Skeletal muscle cell (primary cell): Measurements from ENCODE around the gene LEUTX.
"Not testable (repeated sequence)": the region's sequence is repeated elsewhere in the genome, so short reads cannot be mapped to it uniquely, and the experiment has no call there.

Experiments used
- DNase-seq: peaks from one replicate; pipeline ENCODE4 v3.0.0-alpha.2; 2010; ENCODE audit warnings: low read depth
- H3K4me3 ChIP-seq: 2 replicates; pipeline ENCODE4 v1.5.1; 2011; ENCODE audit warnings: low read depth, mild to moderate bottlenecking, control low read depth, low read length, moderate library complexity

LEUTX gene

DNA sequence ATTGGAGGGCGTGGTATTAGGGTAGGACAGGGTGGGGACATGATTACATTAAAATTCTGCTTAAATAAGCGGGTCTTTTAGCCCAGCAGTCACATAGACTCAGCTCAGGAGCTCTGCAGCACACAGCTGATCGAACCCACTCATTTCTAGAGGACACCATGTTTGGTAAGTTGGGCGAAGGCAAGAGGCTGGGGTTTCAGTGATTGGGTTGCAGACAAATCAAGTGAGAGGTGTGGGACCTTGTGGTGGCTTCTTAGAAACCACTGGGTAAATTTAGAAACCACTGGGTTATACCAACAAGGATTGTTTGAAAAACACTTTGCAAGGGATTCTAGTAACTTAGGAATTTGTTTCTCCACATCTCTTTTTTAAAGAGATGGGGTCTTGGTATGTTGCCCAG lies at the start of gene LEUTX:
Gene LEUTX (plus strand): TSS at position 92 of the 400 bp plus-strand sequence. CDS start 67 bp downstream, at position 159.
- no peak within 1 kb of the TSS for H3K4me3 ChIP-seq
- no peak for DNase-seq

GRCh38 chr19:39729594-39729993 lies 49.1 kb upstream of the LEUTX start:
- DNase-seq: no peak
- H3K4me3 ChIP-seq: no peak overlapping the region

- no peak for DNase-seq
- no peak overlapping the region for H3K4me3 ChIP-seq
Observed at GRCh38 chr19:39731685-39732084, 47.0 kb upstream of the LEUTX start.

- DNase-seq: no peak
- H3K4me3 ChIP-seq: no peak overlapping the region
Observed at GRCh38 chr19:39733841-39734240, 44.8 kb upstream of the LEUTX start.

- no peak overlapping the region for H3K4me3 ChIP-seq
- DNase-seq: no peak
Observed at GRCh38 chr19:39735688-39736087, 43.0 kb upstream of the LEUTX start.

GRCh38 chr19:39736088-39736487 lies 42.6 kb upstream of the LEUTX start:
- no peak for DNase-seq
- no peak overlapping the region for H3K4me3 ChIP-seq

DNA sequence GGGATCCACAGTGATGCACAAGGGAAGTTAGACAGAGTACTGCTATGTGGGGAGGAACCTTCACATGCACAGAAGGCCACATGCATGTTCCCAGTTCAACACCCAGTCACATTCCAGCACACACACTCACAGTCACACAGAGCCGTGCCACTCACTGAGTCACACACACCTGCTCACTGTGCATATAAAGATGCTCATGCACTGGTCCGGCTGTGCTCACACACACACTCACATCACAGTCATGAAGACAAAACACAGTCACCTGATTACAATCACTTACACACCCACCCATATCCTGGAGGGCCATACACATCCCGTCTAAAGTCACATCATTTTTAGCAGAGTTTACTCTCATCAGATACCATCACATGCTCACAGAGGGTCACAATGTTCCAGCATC lies 41.3 kb upstream of the LEUTX start:
- no peak for DNase-seq
- H3K4me3 ChIP-seq: no peak overlapping the region

DNA sequence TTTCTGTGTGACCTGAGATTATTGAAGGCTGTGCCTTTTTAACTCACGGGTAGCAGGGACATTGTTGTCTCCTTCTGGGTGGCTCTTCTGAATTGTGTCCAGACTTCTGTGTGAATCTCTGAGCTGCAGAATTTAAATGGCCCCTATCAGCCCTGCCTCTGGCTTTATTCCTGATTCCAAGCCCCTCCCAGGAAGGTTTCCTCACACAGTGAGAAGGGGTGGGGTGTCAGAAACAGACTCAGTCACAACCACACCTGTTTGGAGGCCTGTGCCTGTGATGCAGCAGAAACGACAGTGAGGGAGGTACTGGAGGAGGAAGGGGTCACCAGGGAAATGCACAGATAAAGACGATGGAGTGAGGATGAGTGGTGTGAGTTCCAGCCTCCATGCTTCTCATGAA lies 40.8 kb upstream of the LEUTX start, which contains the start of gene CLC:
Gene CLC (minus strand): TSS at position 139 of the 400 bp plus-strand sequence. CDS start 77 bp downstream, at position 62.
- no peak within 1 kb of the TSS for H3K4me3 ChIP-seq
- no peak for DNase-seq

DNA sequence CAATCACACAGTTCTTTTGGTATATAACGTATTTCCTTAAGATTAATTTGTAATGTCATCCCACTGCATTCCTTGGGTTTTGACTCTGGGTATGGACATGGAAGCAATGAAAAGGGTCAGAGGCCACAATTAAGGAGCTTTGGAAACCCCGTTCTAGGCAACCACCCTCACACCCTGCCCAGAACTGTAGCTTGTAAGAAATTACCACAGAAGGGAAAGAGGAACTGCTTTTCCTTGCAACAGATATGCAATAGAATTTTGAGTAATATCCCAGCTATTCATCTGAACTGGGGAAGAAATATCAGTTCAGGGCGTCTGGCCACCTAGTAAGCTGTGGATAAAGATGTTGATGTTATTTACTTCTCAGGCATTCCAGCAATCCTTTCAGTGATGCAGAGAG lies 39.8 kb upstream of the LEUTX start:
- no peak overlapping the region for H3K4me3 ChIP-seq
- no peak for DNase-seq

DNA sequence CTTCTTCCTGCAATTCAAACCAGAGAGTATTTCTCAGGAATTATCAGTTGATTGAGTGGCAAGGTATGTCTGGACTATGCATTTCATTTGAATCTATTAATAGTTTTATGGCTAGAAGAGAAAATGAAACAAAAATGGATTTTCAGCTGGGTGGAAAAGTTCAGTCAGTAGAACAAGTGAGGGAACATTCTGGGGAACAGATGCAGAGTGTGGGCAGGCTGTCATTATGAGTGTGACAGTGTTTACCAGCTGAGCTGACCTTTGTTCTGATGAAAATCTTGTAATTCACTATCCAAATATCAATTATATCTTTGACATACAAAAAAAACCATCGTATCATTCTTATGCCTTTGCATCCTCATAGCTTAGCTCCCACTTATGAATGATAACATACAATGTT lies 38.3 kb upstream of the LEUTX start:
- no peak overlapping the region for H3K4me3 ChIP-seq
- DNase-seq: no peak

- no peak for DNase-seq
Observed at GRCh38 chr19:39745643-39746042, 33.0 kb upstream of the LEUTX start.

DNA sequence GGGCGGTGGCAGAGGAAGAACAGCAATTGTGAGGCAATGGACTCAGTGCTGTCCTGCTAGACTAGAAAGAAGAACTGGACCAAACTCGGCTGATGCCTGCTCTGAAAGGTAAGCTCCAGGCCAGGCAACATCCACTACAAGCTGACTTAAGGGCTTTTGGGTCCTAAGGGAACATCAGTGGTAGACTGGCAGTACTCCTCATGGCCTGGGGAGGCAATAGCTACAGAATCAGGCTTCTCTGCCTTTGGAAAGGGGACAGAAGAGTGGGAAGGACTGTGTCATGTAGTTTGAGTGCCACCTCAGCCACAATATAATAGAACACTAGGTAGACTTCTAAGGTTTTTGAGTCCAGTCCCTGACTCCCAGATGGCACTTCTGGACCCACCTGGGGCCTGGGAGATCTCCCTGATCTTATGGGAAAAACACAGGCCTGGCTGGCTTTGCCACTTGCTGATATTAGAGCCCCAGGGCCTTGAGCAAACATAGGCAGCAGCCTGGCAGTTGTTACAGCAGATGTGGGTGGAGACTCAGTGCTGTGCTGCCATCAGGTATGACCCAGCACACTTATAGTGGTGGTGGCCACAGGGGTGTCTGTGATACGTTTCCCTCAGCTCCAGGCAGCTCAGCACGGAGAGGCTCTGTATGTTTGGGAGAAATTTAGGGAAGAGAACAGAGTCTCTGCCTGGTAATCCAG lies 31.7 kb upstream of the LEUTX start:
- DNase-seq: no peak
- no peak overlapping the region for H3K4me3 ChIP-seq

More at GRCh38 chr19:39745643-39746042, 33.0 kb upstream of the LEUTX start:
- H3K4me3 ChIP-seq: no peak overlapping the region

GRCh38 chr19:39749981-39750380 lies 28.7 kb upstream of the LEUTX start:
- DNase-seq: no peak
- no peak overlapping the region for H3K4me3 ChIP-seq

DNA sequence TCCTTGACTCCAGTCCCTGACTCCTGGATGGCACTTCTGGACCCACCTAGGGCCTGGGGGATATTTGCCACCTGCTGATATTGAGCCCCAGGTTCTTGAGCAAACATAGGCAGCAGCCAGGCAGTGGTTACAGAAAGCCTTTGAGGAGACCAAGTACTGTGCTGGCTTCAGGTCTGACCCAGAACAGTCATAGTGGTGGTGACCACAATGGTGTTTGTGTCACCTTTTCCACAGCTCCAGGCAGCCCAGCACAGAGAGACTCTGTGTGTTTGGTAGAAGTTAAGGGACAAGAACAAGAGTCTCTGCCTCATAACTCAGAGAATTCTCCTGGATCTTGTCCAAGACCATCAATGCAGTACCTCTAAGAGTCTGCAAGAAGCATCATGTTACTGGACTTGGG lies 26.3 kb upstream of the LEUTX start:
- DNase-seq: no peak
- no peak overlapping the region for H3K4me3 ChIP-seq

- no peak for DNase-seq
Observed at GRCh38 chr19:39752795-39753194, 25.9 kb upstream of the LEUTX start.

DNA sequence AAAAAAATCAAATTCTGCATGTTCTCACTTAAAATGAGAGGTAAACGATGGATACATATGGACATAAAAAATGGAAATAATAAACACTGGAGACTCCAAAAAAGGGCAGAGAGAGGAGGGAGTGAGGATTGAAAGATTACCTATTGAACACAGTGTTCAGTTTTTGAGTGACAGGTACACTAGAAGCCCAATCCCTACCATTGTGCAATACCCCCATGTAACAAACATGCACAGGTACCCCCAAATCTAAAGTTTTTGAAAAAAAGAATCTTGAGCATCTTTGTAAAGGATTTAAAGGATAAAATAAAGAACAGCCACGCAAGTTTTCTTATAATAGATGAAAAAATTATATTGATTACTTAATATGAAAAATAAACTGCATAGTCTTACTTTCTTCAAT lies 24.1 kb upstream of the LEUTX start:
- no peak overlapping the region for H3K4me3 ChIP-seq
- DNase-seq: no peak

More at GRCh38 chr19:39752795-39753194, 25.9 kb upstream of the LEUTX start:
- H3K4me3 ChIP-seq: no peak overlapping the region

GRCh38 chr19:39754971-39755370 lies 23.7 kb upstream of the LEUTX start:
- DNase-seq: no peak
- H3K4me3 ChIP-seq: no peak overlapping the region

- no peak overlapping the region for H3K4me3 ChIP-seq
- DNase-seq: no peak
Observed at GRCh38 chr19:39759457-39760184, 19.0 kb upstream of the LEUTX start.

GRCh38 chr19:39761851-39762250 lies 16.8 kb upstream of the LEUTX start:
- not testable (repeated sequence) for H3K4me3 ChIP-seq, DNase-seq

- H3K4me3 ChIP-seq: no peak overlapping the region
- peak; percentile 1 for DNase-seq
Observed at GRCh38 chr19:39765091-39766076, 13.3 kb upstream of the LEUTX start.
